ENCODE results near the gene SH3TC1.

Gene SH3TC1

GRCh38 chr4:8286719-8287342 is 87.7 kb downstream of the SH3TC1 start:
- no peak for DNase-seq (ENCODE audit: low spot score)
- FAIRE-seq, result no peak

GRCh38 chr4:8287343-8288280 is 88.5 kb downstream of the SH3TC1 start:
- DNase-seq (ENCODE audit: low spot score), result no peak
- no peak for FAIRE-seq

GRCh38 chr4:8289151-8289750 is 90.2 kb downstream of the SH3TC1 start:
- no peak for FAIRE-seq

GRCh38 chr4:8289956-8290700 is 91.0 kb downstream of the SH3TC1 start:
- no peak for DNase-seq (ENCODE audit: low spot score)
- FAIRE-seq, result no peak

More at GRCh38 chr4:8289151-8289750, 90.2 kb downstream of the SH3TC1 start:
- no peak for DNase-seq (ENCODE audit: low spot score)

GRCh38 chr4:8290701-8290970 is 91.5 kb downstream of the SH3TC1 start:
- no peak for FAIRE-seq

More at GRCh38 chr4:8290701-8290970, 91.5 kb downstream of the SH3TC1 start:
- DNase-seq (ENCODE audit: low spot score), result no peak
